ENCODE results near the gene NRXN3. TPM values are rescaled to one million over a fixed set of nuclear protein-coding genes. Genes with fewer than 3 reads are reported as not detected.

The NRXN3 gene
- total RNA-seq, 1 experiment from 2014 or later, result 0.11 TPM

DNA sequence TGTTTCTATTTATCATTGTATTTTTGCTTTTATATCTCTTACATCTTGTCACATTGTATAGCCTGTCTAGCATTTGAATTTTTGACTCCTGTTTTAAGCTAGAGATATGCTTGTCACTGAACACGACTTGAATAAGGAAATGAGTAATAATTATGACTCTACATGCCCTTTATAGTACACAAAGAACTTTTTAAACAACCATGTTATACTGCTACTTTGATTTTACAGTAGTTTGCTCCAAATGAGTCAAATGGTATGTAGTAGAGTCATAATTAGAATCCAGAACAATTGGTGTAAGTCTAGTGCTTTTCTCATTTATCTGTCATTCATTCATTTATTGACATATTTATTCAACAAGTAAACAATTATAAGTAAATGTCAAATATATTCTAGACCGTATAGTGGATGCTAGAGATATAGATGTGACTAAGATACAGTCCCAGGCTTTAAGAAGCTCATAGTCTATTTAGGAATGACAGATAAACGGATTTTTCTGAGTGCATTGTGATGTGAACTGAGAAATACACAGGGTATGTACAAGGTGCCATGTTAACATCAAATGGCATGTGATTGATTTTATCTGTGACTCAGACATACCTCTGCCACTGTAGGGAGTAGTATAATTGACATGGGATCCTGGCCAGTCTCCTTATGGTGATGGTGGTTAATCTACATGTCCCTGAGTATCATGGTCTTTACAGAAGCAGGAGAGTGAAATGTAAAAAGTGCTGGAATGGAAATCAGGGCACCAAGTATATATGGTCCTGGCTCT lies 1241.4 kb downstream of the NRXN3 start:
- DNase-seq (ENCODE audit: low read depth), result no peak

DNA sequence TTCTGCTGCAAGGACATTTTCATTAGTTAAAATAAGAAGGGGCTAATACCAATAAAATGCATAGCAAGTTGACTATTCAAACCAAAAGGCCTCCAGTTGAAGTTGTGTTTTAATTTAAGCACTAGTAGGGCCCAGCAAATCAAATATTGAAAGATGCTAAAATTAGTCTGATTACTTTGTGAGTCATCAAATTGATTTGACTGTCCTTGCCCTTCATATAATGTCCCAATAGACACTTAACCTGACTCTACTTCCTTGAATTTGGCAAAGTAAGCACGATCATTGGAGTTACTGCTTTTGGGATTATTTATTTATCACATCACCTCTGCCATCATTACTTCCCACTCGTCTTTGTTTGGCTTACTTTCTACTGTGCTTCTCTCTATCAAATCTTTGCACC lies 1242.6 kb downstream of the NRXN3 start:
- DNase-seq (ENCODE audit: low read depth), result no peak

GRCh38 chr14:79413734-79414428 lies 1243.7 kb downstream of the NRXN3 start:
- DNase-seq (ENCODE audit: low read depth), result no peak

- no peak for DNase-seq (ENCODE audit: low read depth)
Measured at GRCh38 chr14:79415726-79416125, 1245.6 kb downstream of the NRXN3 start.

- no peak for DNase-seq (ENCODE audit: low read depth)
Measured at GRCh38 chr14:79417961-79418360, 1247.8 kb downstream of the NRXN3 start.

GRCh38 chr14:79418649-79419415 lies 1248.7 kb downstream of the NRXN3 start:
- no peak for DNase-seq (ENCODE audit: low read depth)

- no peak for DNase-seq (ENCODE audit: low read depth)
Measured at GRCh38 chr14:79419571-79420327, 1249.6 kb downstream of the NRXN3 start.

- no peak for DNase-seq (ENCODE audit: low read depth)
Measured at GRCh38 chr14:79420725-79421124, 1250.6 kb downstream of the NRXN3 start.

DNA sequence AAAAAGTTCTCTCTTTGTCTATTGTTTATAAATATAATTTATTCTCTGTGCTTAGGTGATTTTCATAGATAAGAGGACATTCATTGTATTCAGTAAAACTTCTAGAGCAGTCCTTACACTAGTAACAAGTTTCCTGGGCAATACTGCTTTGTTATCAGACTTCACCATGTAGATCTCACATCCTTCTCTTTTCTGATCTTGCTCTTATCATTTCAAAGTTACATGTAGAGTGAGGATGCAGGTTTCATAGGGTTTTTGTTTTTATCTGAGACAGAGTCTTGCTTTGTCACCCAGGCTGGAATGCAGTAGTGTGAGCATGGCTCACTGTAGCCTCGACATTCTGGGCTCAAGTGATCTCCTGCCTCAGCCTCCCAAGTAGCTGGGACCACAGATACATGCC lies 1251.6 kb downstream of the NRXN3 start:
- DNase-seq (ENCODE audit: low read depth), result no peak

- DNase-seq (ENCODE audit: low read depth), result no peak
Measured at GRCh38 chr14:79424462-79424861, 1254.3 kb downstream of the NRXN3 start.

DNA sequence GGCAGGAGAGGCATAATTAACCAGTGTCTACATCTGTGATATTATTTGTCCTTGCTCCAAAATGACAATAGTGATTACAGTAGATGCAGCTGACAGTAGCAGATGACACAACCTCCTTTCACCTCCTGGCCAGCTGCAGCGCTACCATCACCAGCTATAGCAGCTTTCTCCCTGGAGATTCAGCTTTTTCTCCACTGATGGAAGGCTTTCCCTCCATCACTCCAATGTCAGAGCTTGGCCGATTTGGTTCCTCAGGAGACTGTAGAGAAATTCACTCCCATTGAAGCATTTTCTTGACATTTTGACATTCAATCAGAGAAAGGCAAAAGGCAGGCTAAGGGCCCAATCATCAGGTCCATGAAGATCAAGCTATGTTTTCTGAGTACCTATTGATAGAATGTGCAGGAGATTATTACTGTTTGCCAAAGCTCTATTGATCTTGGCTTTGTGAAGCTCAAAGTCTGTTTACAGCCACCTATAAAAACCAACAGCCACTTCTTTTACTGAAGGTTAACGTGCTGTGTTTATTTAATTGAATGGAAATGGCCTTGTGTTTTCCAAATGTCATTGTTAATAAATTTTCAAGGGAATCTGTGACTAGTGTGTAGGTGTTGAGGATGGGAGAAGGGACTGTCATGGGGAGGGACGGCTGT lies 1256.1 kb downstream of the NRXN3 start:
- no peak for DNase-seq (ENCODE audit: low read depth)

DNA sequence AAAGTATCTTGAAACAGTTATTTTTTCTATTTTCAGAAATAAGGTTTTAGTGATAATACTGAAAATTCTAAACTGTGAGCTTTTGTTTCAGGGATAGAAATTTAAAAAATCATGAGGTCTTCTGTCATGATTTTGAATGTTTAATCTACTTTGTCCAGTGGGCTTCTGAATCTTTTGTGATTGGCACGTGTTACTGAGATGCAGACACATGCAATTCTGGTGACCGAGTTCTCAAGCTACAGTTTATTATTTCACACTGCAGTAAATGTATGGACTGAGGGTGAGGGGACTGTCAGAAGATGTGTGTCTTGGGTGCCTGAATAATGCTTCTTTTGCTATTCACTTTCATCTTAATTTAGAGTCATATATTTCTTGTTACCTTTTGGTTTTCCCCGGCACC lies 1262.5 kb downstream of the NRXN3 start:
- DNase-seq (ENCODE audit: low read depth), result no peak

DNA sequence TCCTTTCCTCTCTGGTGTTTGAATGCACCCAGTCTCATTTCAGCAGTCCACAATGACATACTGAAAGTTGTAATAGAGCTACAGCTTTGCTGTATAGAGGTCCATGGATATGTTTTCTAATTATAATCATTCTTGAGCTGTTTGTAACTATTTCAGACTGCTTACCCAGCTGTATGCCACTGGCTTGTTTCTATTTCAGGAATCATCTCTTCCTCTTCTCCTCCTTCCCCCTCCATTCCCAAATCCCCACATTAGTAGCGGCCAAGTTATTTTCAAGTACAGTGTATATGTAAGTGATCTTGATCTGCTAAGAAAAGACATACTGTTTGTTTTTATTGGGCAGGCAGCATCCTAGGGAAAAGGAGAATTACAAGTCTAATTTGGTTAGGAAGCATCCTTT lies 1266.2 kb downstream of the NRXN3 start:
- no peak for DNase-seq (ENCODE audit: low read depth)

- no peak for DNase-seq (ENCODE audit: low read depth)
Measured at GRCh38 chr14:79437951-79438350, 1267.8 kb downstream of the NRXN3 start.

DNA sequence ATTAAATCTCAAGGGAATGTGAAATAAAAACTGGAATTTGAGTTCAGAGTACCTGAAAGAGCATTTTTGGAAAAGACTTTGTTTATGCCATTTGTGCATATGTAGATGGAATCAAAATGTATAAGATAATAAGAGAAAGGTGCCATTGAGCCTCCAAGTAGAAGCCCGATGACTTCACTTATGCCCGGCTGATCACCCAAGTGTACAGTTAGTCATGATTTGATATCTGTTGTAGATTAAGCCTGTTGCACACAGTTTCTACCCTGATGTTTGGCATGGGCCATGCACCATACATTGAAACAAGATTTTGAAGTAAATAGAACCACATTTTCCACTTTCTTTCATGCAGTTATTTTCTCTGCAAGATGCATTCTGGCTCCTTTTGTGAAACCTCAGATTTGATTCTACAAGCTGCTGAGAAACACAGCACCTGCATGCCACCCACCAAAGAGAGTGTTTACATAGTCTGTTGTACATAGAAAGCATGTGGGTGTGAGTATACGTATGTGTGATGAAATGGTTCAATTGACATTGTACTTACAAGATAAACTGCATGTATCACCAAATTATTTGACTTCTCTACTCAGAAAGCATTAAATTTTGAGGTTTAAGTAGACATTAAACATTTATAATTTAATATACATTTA lies 1268.6 kb downstream of the NRXN3 start:
- no peak for DNase-seq (ENCODE audit: low read depth)

DNA sequence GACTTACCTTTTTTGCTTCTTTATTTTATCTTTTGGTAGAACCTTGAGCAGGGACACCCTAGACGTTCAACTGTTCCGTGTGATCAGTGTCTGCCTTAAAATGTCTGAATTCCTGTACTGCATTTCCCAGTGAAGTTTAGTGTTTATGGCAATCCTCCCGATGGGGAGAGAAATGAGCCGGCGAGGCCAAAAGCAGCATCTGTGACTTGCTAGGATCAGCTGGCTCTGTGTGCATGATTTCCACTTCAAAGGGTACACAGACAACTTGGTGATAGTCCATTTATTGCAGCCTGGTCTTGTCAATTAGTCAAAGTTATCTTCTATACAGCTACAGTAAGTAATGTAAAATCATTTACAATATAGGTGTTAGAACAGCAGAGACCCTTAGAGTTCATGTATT lies 1272.6 kb downstream of the NRXN3 start:
- no peak for DNase-seq (ENCODE audit: low read depth)

DNA sequence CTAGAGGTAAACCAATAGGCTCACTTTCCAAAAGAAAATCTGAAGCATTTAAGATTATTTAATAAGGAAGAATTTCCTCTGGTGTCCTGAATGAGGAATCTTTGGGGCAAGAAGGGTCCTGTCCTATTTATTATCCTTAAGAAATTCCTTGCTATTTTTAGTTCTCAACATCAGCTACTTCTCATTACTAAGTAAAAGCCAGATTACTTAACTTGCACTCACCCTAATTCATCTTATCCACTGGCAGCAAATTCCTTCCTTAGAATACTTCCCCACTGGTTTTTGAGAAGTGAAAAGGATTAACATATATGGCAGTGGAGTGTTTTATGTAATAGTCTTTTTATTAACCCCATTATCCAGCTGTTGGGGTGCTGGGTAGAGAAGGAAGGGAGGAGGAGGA lies 1273.4 kb downstream of the NRXN3 start:
- no peak for DNase-seq (ENCODE audit: low read depth)

DNA sequence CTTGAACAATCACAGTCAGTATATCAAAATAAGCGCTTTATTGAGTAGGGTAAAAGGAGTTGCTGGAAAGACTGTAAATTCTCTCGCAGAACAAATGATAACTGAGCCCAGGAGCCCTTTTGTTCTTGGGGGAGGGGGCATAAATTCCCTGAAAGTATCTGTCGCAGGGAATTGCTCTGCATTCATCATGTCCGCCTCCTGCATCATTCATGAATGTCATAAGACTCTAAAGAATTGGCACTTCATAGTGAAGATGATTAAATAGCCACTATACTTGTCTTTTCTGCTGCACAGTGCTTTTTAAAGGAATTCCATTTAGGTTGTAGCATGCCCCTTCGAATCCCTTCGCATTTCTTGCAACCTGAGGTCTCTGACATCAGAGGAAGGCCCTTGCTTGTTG lies 1278.8 kb downstream of the NRXN3 start:
- DNase-seq (ENCODE audit: low read depth), result no peak

DNA sequence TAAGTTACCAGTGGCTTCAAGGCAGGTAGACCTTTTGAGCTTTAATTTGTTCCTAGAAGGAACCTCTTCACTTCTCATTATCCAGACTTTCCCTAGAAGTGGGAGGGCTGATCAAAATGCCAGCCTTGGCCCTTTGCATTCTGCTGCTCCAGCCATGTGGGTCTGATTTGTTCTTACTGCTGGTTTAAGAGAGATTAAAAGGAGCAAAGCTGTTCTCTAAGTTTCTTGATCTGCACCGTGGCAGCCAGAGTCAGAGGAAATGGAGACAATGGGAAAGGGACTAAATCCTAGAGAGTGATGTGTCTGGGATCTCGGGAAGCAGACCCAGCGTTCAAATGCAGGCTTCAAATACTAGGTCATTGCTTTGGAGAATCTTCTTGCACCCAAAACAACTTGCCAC lies 1281.4 kb downstream of the NRXN3 start:
- DNase-seq (ENCODE audit: low read depth), result no peak

DNA sequence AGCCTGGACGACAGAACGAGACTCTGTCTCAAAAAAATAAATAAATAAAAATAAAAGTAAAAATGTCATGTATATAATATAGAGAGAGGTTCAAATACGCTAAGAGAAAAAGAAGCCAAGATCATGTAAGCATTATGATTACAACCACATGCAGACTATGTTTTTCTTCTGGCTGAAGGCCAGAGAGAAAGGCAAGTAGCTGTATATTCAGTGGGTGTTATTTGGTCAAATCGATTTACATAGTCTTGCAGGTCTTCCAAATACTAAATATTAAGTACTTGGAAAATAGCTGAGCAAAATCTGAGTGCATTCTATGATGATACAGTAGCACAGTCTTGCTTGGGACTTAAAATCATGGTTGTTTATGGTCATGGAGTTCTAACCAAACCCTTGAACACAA lies 1283.1 kb downstream of the NRXN3 start:
- DNase-seq (ENCODE audit: low read depth), result no peak

- no peak for DNase-seq (ENCODE audit: low read depth)
Measured at GRCh38 chr14:79464468-79464867, 1294.3 kb downstream of the NRXN3 start.
